Measurements from ENCODE around the gene LEPR.

DNA sequence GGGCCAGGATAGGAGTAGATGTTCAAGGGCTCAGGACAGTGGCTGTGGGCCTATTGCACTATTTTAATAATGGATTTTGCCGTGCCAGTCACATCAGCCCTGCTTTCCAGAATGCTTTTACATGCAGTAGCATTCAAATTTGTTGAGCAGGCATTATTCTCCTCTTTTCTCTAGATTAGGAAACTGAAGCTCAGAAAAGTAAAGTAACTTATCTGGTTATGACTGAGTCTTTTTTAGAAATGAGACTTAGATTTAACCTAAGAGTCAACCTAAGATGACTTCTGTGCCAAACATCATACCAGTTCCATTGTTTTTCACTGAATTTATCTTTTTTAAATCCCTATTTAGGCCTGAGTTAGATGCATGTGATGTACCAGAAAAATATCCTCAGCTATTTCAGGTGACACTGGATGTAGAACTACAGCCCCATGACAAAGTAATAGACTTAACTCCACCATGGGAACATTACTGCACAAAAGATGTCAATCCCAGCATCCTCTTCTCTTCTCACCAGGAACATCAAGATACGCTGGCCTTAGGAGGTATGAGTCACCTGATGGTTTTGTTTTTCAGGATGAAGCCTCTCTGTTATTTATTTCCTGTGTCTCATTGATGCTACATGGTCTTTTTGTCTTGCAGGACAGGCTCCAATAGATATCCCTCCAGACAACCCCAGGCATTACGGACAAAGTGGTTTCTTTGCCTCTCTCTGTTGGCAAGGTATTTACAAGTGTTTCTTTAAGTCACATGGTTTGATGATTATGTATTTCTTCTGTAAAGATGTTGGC, 31.4 kb upstream of the LEPR start:
- no peak for TF ChIP-seq POLR2AphosphoS5 (IDR thresholded peaks at IDR 0.05)
- TF ChIP-seq, protein P1, sequence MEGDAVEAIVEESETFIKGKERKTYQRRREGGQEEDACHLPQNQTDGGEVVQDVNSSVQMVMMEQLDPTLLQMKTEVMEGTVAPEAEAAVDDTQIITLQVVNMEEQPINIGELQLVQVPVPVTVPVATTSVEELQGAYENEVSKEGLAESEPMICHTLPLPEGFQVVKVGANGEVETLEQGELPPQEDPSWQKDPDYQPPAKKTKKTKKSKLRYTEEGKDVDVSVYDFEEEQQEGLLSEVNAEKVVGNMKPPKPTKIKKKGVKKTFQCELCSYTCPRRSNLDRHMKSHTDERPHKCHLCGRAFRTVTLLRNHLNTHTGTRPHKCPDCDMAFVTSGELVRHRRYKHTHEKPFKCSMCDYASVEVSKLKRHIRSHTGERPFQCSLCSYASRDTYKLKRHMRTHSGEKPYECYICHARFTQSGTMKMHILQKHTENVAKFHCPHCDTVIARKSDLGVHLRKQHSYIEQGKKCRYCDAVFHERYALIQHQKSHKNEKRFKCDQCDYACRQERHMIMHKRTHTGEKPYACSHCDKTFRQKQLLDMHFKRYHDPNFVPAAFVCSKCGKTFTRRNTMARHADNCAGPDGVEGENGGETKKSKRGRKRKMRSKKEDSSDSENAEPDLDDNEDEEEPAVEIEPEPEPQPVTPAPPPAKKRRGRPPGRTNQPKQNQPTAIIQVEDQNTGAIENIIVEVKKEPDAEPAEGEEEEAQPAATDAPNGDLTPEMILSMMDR (IDR thresholded peaks at IDR 0.05) = no peak
- TF ChIP-seq POLR2A (IDR thresholded peaks at IDR 0.05) = no peak
